Hepatocyte (in vitro differentiated cells): Measurements from ENCODE around the gene SUGCT. TPM values are rescaled to one million over a fixed set of nuclear protein-coding genes. Genes with fewer than 3 reads are reported as not detected.
"Not testable (repeated sequence)": the region's sequence is repeated elsewhere in the genome, so short reads cannot be mapped to it uniquely, and the experiment has no call there.

ENCODE experiments used
- DNase-seq: peaks from one replicate; pipeline ENCODE4 v3.0.0-alpha.2; 2016; ENCODE audit warnings: low spot score
- H2AFZ ChIP-seq: fragments of 200-600 bp; sonication (generic); 2 replicates; pipeline ENCODE4 v1.6.0; 2016; ENCODE audit warnings: antibody characterized with exemption, mild to moderate bottlenecking
- H3K27ac ChIP-seq: fragments of 200-600 bp; sonication (generic); 2 replicates; pipeline ENCODE4 v1.5.1; 2016; ENCODE audit warnings: mild to moderate bottlenecking
- H3K27me3 ChIP-seq: fragments of 200-600 bp; sonication (generic); 2 replicates; pipeline ENCODE4 v1.6.1; 2016
- H3K36me3 ChIP-seq: fragments of 200-600 bp; sonication (generic); replicated peaks from 2 replicates; pipeline ENCODE4 v1.5.1; 2016; ENCODE audit warnings: low read depth; ENCODE audit not compliant: insufficient read depth
- H3K4me1 ChIP-seq: fragments of 200-600 bp; sonication (generic); 2 replicates; pipeline ENCODE4 v1.5.1; 2016; ENCODE audit warnings: mild to moderate bottlenecking, moderate library complexity; ENCODE audit not compliant: insufficient read depth
- H3K4me2 ChIP-seq: fragments of 200-600 bp; sonication (generic); 2 replicates; pipeline ENCODE4 v1.6.0; 2016
- H3K4me3 ChIP-seq: fragments of 200-600 bp; sonication (generic); 2 replicates; pipeline ENCODE4 v1.5.1; 2016; ENCODE audit warnings: mild to moderate bottlenecking
- H3K79me2 ChIP-seq: fragments of 200-600 bp; sonication (generic); 2 replicates; pipeline ENCODE4 v1.6.0; 2017; ENCODE audit warnings: mild to moderate bottlenecking
- H3K9me2 ChIP-seq: fragments of 200-600 bp; sonication (generic); replicated peaks from 2 replicates; pipeline ENCODE4 v1.6.0; 2017; ENCODE audit warnings: mild to moderate bottlenecking; ENCODE audit not compliant: insufficient read depth
- H3K9me3 ChIP-seq: fragments of 200-600 bp; sonication (generic); 2 replicates; pipeline ENCODE4 v1.5.1; 2016; ENCODE audit warnings: low read depth, mild to moderate bottlenecking
- H4K20me1 ChIP-seq: fragments of 200-600 bp; sonication (generic); 2 replicates; pipeline ENCODE4 v1.6.0; 2016; ENCODE audit warnings: mild to moderate bottlenecking; ENCODE audit not compliant: insufficient read depth, poor library complexity, severe bottlenecking
- CTCF ChIP-seq: fragments of 200-600 bp; sonication (generic); IDR thresholded peaks from 2 replicates; pipeline ENCODE4 v1.5.1; 2016; ENCODE audit warnings: antibody characterized with exemption, mild to moderate bottlenecking; ENCODE audit not compliant: poor library complexity
- EZH2 ChIP-seq: fragments of 200-600 bp; sonication (generic); IDR thresholded peaks from 2 replicates; pipeline ENCODE4 v1.6.1; 2016; ENCODE audit warnings: antibody characterized with exemption, mild to moderate bottlenecking, borderline replicate concordance
- EZH2phosphoT487 ChIP-seq: fragments of 200-600 bp; sonication (generic); IDR thresholded peaks from one replicate; pipeline ENCODE4 v1.6.1; 2018; ENCODE audit warnings: antibody characterized with exemption, mild to moderate bottlenecking, low read depth, moderate library complexity; ENCODE audit not compliant: unreplicated experiment, severe bottlenecking
- WGBS: methylation state at CpG from one replicate; pipeline ENCODE4 v1.1.6; 2016; ENCODE audit warnings: low lambda C conversion rate; ENCODE audit errors: missing lambda C conversion rate; 5-methylcytosine and 5-hydroxymethylcytosine counted together
- polyA plus RNA-seq: library from polyadenylated mRNA; unstranded; fragments of >200 nt; fragmentation: Nextera tagmentation; extraction: Ambion mirVana; gene quantifications from 2 replicates; pipeline ENCODE4 v1.2.1, GENCODE V29; 2016
- total RNA-seq: library from RNA; depleted of rRNA; stranded (reverse); fragments of >200 nt; gene quantifications from 2 replicates; pipeline ENCODE4 v1.2.3, GENCODE V29; 2014

The SUGCT gene
- total and polyA plus RNA-seq, 2 experiments from 2014 or later: 5.1 to 12.0 TPM

- TF ChIP-seq CTCF: no peak
- no peak for TF ChIP-seq EZH2
- TF ChIP-seq EZH2phosphoT487: no peak
Measured at GRCh38 chr7:40165216-40165615, 30.4 kb downstream of the SUGCT start.

GRCh38 chr7:40167291-40167690 lies 32.5 kb downstream of the SUGCT start:
- Histone ChIP-seq H3K9me2 (no peaks in the 10 kb centered on the region), H3K4me2 (no peak overlapping the region), H4K20me1 (no peaks in the 10 kb centered on the region), H3K79me2 (no peaks in the 10 kb centered on the region), H3K27ac (no peak overlapping the region), H3K9me3 (no peaks in the 10 kb centered on the region), H2AFZ (no peak overlapping the region), H3K36me3 (no peaks in the 10 kb centered on the region), H3K27me3 (no peaks in the 10 kb centered on the region), H3K4me1 (no peaks in the 10 kb centered on the region), H3K4me3 (no peak overlapping the region)
- no peak for DNase-seq
- TF ChIP-seq EZH2phosphoT487 (no peak), EZH2 (no peak), CTCF (no peak)
- WGBS: 97% methylated on average over 3 of the region's 3 CpGs

More at GRCh38 chr7:40165216-40165615, 30.4 kb downstream of the SUGCT start:
- no peaks in the 10 kb centered on the region for H3K27me3 ChIP-seq
- no peaks in the 10 kb centered on the region for H4K20me1 ChIP-seq
- no peak overlapping the region for H3K4me2 ChIP-seq
- H3K4me3 ChIP-seq: no peak overlapping the region
- no peaks in the 10 kb centered on the region for H3K9me2 ChIP-seq
- no peaks in the 10 kb centered on the region for H3K4me1 ChIP-seq
- H3K9me3 ChIP-seq: no peaks in the 10 kb centered on the region
- no peak overlapping the region for H2AFZ ChIP-seq
- no peaks in the 10 kb centered on the region for H3K36me3 ChIP-seq
- no peak for DNase-seq
- H3K27ac ChIP-seq: no peak overlapping the region
- no peaks in the 10 kb centered on the region for H3K79me2 ChIP-seq
- 77% methylated on average over 1 of the region's 1 CpG for WGBS

GRCh38 chr7:40168266-40168665 lies 33.5 kb downstream of the SUGCT start:
- H3K36me3 ChIP-seq, H3K9me3 ChIP-seq, H3K79me2 ChIP-seq, H3K27me3 ChIP-seq, H3K9me2 ChIP-seq, H3K4me2 ChIP-seq, DNase-seq, H3K4me1 ChIP-seq, H2AFZ ChIP-seq, H4K20me1 ChIP-seq, H3K27ac ChIP-seq, H3K4me3 ChIP-seq: not testable (repeated sequence)
- 87% methylated on average over 3 of the region's 3 CpGs for WGBS

- H4K20me1 ChIP-seq: not testable (repeated sequence)
- 92% methylated on average over 13 of the region's 13 CpGs for WGBS
Measured at GRCh38 chr7:40173121-40173520, 38.3 kb downstream of the SUGCT start.

GRCh38 chr7:40175256-40175655 lies 40.5 kb downstream of the SUGCT start:
- H3K4me1 ChIP-seq, H3K9me2 ChIP-seq, H3K27ac ChIP-seq, H3K36me3 ChIP-seq, H4K20me1 ChIP-seq, DNase-seq, H3K27me3 ChIP-seq, H3K4me3 ChIP-seq, H3K9me3 ChIP-seq, H3K79me2 ChIP-seq, H2AFZ ChIP-seq, H3K4me2 ChIP-seq: not testable (repeated sequence)
- 90% methylated on average over 6 of the region's 6 CpGs for WGBS

More at GRCh38 chr7:40173121-40173520, 38.3 kb downstream of the SUGCT start:
- H3K4me3 ChIP-seq, H3K4me2 ChIP-seq, H3K9me2 ChIP-seq, H3K4me1 ChIP-seq, H3K9me3 ChIP-seq, H3K27me3 ChIP-seq, H3K36me3 ChIP-seq, H2AFZ ChIP-seq, H3K27ac ChIP-seq, H3K79me2 ChIP-seq, DNase-seq: not testable (repeated sequence)
